HG02840 (cell line): Measurements from ENCODE around the gene KDM8.
"Not testable (repeated sequence)": the region's sequence is repeated elsewhere in the genome, so short reads cannot be mapped to it uniquely, and the experiment has no call there.

Experiments used
- ATAC-seq: cut with Tn5 transposase; IDR thresholded peaks from one replicate; pipeline ENCODE4 v1.9.1; 2021; ENCODE audit warnings: mild to moderate bottlenecking, moderate library complexity, moderate number of reproducible peaks; ENCODE audit not compliant: unreplicated experiment, low FRiP score

Gene KDM8

DNA sequence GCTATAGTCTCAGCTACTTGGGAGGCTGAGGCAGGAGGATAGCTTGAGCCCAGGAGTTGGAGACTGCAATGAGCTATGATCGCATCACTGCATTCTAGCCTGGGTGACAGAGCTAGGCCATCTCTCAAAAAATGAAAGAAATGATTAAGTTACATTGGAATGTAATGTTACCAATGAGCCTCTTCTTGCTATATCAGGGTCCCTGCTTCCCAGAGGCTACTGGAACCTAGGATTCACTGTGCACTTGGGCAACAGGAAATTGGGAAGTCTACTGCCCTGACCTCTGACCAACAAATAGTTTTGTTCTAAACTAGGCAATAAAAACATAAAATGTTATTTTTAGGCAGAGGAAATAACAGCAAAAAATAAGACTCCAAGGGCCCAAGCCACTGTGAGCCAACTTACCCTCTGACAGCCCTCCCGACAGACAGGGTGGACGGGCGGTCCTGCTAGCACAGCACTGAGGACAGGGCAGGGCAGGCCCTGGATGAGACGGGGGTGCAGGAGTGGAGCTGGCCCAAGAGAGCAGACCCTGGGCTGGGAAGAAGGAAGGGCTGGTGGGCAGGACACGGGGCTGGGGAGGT lies 37.7 kb downstream of the KDM8 start:
- no peak for ATAC-seq

DNA sequence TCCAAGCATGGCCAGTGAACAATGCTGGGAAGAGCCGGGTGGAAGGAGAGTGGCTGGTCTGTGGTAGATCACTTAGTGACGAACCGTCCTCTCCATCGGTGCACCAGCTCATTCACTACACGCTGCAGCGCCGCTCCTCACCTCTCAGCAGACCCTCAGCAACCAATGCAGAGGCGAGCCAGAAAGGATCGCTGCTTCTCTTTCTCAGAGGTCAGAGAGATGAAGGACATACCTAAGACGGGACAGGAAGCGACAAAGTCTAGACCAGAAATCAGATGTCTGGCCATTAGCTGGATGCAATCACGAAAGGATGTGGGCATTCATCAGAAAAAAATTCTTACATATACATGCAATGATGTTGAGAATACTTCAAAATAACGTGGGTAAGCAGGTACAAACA lies 38.3 kb downstream of the KDM8 start:
- ATAC-seq, result no peak

DNA sequence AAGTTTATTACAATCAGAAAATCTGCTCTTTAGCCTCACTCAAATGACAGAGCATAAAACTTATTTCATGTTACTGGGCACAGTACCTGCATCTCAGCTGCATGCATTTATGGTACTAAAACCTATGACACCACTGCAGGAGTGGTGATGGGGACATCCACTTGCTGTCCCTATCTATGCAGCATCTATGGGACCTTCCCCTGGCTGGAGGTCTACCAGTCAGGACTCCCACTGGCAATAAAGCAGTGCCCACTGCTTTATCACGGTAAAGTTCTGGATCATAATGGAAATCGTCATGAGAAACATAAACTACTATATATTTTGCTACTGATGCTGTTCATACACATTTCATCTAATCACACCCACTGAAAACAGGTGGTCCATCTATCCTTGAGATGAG lies 39.1 kb downstream of the KDM8 start:
- ATAC-seq, result no peak

DNA sequence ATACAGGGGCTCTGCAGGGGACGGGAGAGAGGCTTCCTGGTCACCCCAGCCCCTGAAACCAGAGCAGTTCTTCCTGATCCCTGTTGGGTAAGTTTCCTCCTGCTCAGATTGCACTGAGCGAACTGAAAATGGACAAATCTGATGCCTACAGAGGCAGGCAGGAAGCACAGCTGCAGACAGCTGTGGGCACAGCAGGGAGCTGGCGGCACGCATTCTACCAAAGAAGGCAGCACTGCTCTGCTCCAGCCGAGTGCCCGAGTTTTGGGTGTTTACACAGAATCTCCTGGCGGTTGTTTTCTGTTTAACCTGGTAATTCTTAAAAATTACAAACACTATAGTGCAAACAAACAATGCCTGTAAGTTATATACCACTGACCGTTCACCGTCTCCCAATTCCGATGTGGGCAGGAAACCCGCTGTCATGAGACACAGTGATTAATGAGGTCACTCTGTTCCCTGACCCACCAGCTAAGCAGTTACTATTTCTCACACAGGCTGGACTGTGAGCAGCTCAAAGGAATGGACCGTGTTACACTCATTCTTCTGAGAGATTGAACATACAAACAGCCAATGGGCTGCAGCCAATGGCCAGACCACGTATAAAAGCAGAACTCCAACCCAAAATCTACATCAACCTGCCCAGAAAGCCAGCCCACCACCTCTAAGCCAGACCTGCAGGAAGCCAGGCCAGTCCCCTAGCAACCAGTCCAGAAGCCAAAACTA lies 39.7 kb downstream of the KDM8 start:
- ATAC-seq, result no peak

DNA sequence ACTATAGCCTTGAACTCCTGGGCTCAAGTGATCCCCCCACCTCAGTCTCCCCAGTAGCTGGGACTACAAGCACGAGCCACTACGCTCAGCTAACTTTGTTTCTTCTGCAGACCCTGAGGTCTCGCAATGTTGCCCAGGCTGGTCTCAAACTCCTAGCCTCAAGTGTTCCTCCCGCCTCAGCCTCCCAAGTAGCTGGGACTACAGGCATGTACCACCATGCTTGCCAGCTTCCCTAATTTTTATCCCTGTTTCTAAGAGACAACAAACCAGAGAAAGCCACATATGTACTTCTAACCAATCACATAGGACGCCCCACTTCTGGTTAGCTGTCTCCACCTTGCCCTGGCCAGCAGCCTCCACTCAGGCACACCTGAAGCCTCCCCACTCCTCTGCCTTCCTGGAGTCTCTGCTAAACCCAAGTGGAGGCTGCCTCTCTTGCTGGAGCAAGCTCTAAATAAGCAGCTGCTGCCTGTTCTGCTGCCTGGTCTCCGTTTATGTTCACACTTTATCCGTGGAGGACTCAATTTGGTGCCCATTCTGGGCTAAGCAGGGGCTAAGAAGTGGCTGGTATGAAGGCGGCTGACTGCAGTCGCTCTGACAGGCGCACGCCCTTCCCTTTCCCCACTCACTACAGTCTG lies 40.5 kb downstream of the KDM8 start:
- no peak for ATAC-seq

DNA sequence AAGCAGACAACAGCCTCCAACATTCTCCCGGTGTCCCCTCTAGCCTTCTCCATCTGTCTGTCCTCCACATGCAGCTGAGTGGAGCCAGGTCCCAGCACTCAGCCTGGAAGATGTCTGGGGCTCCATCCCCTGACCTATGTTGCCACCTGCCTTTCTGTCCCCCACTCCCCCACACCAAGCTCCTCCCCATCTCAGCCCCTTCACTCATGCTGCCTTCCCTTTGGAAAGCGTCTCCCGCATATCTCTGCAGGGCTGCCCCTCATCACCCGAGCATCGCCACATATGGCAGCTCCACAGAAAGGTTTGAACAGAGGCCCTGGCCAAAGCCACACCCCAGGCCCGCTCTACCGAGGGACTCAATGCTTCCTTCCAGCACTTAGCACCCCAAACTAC lies 41.0 kb downstream of the KDM8 start:
- ATAC-seq, result no peak

DNA sequence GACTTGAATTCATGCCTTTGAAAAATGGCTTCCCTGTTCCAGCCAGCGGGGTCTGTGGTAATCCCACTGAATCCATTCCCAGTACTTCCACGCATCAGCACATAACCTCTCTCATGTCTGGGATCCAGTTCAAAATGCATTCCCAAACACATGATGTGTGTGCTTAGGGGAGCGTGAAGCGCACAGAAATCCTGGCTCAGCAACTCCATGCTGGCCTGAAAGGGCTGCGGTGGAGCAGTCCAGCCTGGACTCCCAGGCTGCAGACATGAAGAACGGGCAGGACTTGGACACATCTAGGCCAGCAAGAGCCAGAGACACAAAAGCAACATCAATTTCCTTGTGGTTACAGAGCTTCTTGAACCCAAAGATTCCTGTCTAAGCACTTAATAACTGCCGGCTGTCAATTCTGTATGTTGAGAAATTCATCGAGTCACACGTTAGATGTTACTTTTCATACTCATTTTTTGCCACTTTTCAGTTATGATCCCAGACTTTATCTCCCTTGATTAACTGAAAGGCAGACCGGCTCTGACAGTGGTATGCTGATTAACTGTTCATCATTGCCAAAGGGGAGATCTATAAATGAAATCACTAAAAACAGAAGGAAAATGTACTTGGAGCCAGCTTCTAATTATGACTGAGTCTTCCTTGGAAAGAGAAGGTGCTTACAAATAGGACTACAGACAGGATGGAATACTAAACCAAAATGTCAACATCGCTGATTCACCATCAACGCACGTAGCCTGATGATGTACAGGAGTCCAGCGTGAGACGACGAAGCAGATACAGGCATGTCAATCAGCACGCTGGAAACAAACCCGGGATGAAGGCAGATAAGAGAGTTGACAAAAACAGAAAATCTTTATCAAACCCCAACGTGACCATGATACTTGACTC lies 42.2 kb downstream of the KDM8 start:
- no peak for ATAC-seq

DNA sequence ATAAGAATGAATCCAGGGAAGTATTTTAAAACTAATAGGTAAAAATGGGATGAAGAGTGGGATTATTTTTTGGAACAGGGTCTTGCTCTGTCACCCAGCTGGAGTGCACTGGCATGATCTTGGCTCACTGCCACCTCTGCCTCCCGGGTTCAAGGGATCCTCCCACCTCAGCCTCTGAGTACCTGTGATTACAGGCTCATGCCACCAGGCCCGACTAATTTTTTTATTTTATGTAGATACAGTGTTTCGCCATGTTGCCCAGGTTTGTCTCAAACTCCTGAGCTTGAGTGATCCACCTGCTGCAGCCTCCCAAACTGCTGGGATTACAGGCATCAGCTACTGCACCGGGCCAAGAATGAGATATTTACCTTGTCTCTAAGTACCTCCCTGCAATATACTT lies 43.1 kb downstream of the KDM8 start:
- ATAC-seq, result no peak

DNA sequence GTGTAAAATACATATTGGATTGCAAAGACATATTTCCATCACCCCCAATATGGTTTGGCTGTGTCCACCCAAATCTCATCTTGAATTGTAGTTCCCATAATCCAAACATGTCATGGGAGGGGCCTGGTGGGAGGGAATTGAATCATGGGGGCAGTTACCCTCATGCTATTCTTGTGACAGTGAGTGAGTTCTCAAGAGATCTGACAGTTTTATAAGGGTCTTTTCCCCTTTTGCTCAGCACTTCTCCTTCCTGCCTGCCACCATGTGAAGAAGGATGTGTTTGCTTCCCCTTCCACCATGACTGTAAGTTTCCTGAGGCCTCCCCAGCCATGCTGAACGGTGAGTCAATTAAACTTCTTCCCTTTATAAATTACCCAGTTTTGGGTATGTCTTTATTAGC lies 43.8 kb downstream of the KDM8 start:
- not testable (repeated sequence) for ATAC-seq

DNA sequence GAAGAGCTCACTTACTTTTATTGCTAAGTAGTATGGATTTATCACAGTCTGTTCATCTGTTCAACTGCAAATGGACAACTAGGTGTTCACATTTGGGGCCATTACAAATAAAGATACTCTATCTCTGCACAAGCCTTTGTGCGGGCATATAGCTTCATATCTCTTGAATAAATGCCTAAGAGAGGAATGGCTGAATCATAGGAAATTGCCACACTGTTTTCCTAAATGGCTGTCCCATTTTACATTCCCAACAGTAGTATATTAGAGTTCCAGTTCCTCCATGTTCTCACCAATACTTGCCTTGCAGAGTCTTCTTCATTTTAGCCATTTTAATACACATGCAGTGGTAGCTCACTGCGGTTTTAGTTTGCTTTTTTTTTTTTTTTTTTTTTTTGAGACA lies 44.7 kb downstream of the KDM8 start:
- ATAC-seq, result no peak

DNA sequence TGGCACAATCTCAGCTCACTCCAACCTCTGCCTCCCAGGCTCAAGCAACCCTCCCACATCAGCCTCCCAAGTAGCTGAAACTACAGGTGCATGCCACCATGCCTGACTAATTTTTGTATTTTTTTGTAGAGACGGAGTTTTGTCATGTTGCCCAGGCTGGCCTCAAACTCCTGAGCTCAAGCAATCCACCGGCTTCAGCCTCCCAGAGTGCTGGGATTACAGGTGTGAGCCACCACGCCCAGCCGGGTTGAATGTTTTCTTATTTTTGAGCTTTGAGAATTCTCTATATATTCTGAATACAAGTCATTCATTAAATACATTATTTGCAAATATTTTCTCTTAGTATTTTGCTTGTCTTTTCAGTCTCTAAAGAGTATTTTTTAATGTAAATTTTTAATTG lies 45.6 kb downstream of the KDM8 start:
- not testable (repeated sequence) for ATAC-seq

DNA sequence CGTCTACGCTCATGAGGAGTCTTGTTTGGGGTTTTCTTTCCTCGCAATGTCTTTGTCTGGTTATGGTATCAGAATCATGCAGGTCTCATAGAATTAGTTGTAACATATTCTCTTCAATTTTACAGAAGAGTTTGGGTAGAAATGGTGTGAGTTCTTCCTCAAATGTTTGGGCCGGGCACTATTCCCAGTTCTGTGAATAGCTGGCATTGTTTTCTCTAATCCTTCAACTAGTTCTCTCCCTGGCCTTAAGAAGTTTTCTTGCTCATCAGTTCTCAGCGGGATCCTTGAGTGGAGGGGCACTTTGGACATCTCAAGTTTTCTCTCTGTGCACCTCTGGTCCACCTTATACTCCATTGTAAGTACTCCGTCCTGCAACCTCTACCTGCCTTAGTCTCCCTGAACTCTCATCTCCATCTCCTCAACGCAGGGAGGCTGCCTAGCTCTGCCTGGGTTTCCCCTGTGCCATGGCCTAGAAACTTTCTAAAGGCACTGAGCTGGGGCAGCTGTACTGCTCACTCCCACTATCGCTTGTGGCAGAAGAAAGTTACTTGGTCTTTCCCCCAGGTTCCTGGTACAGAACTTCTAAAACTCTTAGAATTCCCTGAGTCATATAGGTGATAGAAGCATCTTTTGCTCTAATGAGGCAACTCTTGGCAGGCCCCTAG lies 48.3 kb downstream of the KDM8 start:
- no peak for ATAC-seq

DNA sequence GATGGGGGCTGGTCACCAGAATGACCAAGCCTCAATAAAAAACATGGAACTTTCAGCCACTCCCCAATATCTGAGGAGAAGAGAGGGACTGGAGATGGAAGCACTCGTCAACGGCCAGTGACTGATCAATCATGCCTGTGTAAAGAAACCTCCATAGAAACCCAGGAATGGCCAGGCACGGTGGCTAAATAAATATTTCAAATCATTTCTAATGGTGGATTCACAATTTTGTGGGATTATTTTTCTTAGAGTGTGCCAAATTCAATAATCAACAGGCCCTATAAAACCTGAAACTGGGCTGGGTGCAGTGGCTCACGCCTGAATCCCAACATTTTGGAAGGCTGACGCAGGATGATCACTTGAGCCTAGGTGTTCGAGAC lies 48.9 kb downstream of the KDM8 start:
- ATAC-seq, result no peak

DNA sequence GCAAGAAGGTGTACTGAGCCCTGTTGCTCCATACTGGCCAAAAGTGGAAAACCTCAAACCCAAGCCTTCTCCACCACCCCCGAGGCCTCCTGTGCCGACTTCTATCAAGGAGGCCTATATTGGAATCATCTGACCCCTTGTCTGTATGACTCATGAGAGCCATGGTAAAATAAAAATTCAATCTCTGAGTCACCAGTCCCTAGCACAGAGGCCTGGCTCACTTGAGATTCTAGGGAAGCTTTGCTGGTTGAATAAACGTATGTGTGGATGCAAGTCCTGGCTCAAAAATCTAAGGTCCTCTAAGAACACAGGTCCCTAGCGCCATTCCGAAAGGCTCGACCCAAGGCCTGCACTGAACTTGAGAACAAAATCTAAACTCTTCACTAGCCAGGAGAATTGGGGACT lies 50.2 kb downstream of the KDM8 start:
- ATAC-seq, result no peak

DNA sequence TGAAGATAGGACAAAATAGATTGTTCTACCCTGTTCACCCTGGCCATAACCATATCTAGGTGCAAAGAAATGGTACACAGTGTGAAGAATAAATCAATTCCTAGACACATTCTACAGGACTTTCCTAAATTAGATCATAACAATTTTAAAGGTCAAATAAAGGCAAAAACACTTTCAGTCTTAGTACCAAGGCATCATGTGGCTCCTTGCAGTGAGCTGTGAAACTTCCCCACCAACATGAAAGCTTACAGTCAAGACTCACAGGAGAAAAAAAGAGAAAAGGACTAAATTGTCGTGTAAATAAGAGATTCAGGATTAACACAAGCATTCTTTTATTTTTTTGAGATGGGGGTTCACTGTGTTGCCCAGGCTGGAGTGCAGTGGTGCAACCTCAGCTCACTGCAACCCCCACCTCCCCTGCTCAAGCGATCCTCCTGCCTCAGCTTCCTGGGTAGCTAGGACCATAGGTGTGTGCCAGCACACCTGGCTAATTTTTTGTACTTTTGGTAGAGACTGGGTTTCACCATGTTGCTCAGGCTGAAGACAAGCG lies 51.0 kb downstream of the KDM8 start:
- peak; percentile 68 for ATAC-seq

DNA sequence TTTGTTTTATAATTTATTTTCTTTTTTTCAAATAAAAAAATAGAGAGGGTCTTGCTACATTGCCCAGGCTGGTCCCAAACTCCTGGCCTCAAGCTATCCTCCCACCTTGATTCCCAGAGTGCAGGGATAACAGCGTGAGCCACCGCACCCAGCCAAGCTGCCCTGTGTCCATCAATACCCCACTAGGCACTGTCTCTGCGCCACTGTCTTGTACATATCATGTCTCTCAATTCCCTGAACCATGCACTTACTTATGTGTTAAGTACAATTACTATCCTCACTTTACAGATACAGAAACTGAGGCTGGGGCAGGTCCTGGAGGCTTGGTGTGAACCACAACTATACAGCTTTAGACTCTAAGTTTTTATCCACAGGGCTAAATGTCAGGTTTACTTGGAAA lies 53.5 kb downstream of the KDM8 start:
- no peak for ATAC-seq

DNA sequence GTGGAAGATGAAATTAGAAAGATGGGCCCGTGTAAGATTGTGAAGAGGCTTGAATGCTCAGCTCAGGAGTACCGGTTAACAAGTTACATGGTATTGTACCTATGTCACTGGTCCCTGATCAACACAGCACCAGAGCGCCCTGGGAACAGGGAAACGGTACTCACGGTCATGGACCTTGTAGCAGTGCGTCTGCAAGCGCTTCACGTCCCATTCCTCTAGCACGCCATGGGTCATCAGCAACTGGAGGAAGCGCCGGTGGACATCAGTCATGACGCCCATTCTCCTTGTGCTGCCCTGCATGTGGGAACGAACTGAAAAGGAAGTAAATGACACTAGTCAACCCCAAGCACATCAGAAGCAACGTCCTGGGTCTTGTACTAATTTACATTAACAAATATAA lies 53.9 kb downstream of the KDM8 start:
- no peak for ATAC-seq

DNA sequence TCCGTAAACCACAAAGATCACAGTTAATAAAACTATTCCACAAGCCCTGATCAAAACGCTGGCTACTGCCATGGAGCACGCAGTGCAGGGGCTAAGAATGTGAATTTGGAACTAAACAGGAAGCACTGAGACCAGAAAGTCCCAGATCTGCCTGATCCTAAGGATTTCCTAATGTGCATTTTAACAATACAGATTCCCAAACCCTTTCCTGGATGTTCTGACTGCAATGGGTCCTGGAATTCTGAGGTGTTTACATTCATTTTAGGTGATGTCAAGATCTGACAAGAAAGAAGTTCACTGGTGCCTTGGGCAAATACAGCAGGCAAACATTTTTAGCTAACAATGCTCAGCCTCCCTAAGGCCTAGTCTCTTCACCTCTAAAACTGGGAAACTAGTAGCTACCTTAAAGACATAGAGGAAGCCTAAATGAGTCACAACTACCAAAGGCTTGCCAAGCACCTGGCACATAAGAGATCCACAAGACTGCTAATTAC lies 55.0 kb downstream of the KDM8 start:
- no peak for ATAC-seq

DNA sequence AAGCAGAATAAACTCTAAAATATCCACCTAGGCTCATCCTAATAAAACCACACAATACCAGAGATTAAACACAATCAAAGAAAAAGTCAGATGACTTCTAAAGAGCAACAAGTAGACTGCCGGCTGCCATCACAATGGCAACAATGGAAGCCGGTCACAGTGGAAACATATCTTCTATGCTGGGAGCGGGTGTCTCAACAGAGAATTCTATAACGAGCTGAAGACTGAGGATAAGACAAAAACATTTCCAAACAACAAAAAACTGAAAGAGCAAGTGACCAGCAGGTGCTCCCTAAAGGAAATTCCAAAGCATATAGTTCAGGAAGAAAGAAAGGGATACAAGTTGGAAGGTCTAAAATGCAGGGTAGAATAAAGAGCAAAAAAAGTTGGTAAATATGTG lies 56.4 kb downstream of the KDM8 start:
- no peak for ATAC-seq

DNA sequence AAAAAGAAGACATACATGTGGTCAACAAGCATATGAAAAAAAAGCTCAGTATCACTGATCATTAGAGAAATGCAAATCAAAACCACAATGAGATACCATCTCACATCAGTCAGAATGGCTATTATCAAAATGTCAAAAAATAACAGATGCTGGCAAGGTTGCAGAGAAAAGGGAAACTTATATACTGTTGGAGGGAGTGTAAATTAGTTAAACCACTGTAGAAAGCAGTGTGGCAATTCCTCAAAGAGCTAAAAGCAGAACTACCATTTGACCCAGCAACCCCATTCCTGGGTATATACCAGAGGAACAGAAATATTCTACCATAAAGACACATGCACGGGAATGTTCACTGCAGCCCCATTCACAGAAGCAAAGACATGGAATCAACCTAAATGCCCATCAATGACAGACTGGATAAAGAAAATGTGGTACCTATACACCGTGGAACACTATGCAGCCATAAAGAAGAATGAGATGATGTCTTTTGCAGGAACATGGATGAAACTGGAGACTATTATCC lies 59.6 kb downstream of the KDM8 start:
- ATAC-seq, result not testable (repeated sequence)
